ENCODE measurements around the gene PTAFR. TPM values are rescaled to one million over a fixed set of nuclear protein-coding genes. Genes with fewer than 3 reads are reported as not detected.

Gene PTAFR
- total RNA-seq, 1 donor from 2014 or later = 3.6 TPM

GRCh38 chr1:28190337-28190979 is 14.0 kb upstream of the PTAFR start:
- H3K27me3 Mint-ChIP-seq = no peaks in the 10 kb centered on the region
- H3K36me3 Mint-ChIP-seq (ENCODE audit: low read depth) = peaks cover 3% of the 10 kb centered on the region
- DNase-seq = no peak
- ChIA-PET POLR2A (interaction anchor here (0.5 kb wide), 1 partner anchor 228 kb away, joined by 3 read pairs; no protein-coding TSS in a partner anchor), CTCF (no interaction called here)
- H3K9me3 Mint-ChIP-seq = no peaks in the 10 kb centered on the region
- H3K4me1 Mint-ChIP-seq = no peaks in the 10 kb centered on the region
- intact Hi-C loops (cut with micrococcal nuclease) = no loop called here
- TF ChIP-seq CTCF (IDR thresholded peaks at IDR 0.05) = no peak
- no peak overlapping the region for H3K4me3 Mint-ChIP-seq
- H3K27ac Mint-ChIP-seq = no peak overlapping the region
- ATAC-seq (ENCODE audit: low read depth) = no peak

DNA sequence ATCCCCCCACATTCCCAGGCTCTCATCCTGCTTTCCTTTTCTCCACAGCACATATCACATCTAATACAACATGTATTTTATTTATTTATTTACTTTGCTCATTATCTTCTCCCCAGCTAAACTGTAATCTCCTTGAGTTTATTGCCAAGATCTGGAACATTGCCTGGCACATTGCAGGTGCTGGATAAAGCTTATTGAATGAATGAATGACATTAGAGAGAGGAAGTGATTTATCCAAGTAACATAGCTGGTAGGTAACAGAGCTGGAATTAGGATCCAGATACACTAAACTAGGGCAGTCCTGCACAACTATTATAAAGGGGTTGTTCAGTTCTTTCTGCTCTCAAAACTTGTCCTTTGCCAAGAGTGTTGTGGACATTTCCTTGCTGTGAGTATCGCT is 8.6 kb upstream of the PTAFR start:
- ATAC-seq (ENCODE audit: low read depth) (no peak), DNase-seq (no peak)
- no peaks in the 10 kb centered on the region for H3K27me3 Mint-ChIP-seq
- no peaks in the 10 kb centered on the region for H3K9me3 Mint-ChIP-seq
- intact Hi-C loops (cut with micrococcal nuclease) = no loop called here
- H3K27ac Mint-ChIP-seq = no peak overlapping the region
- H3K4me3 Mint-ChIP-seq = no peak overlapping the region
- TF ChIP-seq CTCF (IDR thresholded peaks at IDR 0.05) = no peak
- no peaks in the 10 kb centered on the region for H3K36me3 Mint-ChIP-seq (ENCODE audit: low read depth)
- CTCF ChIA-PET = interaction anchor here (0.9 to 1.1 kb wide), 2 partner anchors 94 to 96 kb away, joined by 3 read pairs; partner anchors contain the start of gene EYA3
- H3K4me1 Mint-ChIP-seq = peaks cover 22% of the 10 kb centered on the region
- POLR2A ChIA-PET = interaction anchor here (1.7 kb wide), 1 partner anchor 94 kb away, joined by 7 read pairs; no protein-coding TSS in a partner anchor

- Mint-ChIP-seq H3K4me1 (peaks cover 58% of the 10 kb centered on the region), H3K9me3 (no peaks in the 10 kb centered on the region), H3K4me3 (peak overlapping the region; percentile 9), H3K36me3 (ENCODE audit: low read depth) (no peaks in the 10 kb centered on the region), H3K27ac (no peak overlapping the region), H3K27me3 (no peaks in the 10 kb centered on the region)
- ATAC-seq (ENCODE audit: low read depth) (no peak), DNase-seq (no peak)
- no peak for TF ChIP-seq CTCF (IDR thresholded peaks at IDR 0.05)
- ChIA-PET CTCF (no interaction called here), POLR2A (no interaction called here)
- intact Hi-C loops (cut with micrococcal nuclease) = no loop called here
Observed at GRCh38 chr1:28180306-28181305, 4.1 kb upstream of the PTAFR start.

- no peaks in the 10 kb centered on the region for H3K27me3 Mint-ChIP-seq
- H3K4me1 Mint-ChIP-seq = peaks cover 76% of the 10 kb centered on the region
- no peak for ATAC-seq (ENCODE audit: low read depth)
- intact Hi-C loops (cut with micrococcal nuclease) = no loop called here
- TF ChIP-seq CTCF (IDR thresholded peaks at IDR 0.05) = no peak
- H3K27ac Mint-ChIP-seq = no peak overlapping the region
- DNase-seq = no peak
- peak overlapping the region; percentile 0 for H3K4me3 Mint-ChIP-seq
- ChIA-PET CTCF (no interaction called here), POLR2A (no interaction called here)
- no peaks in the 10 kb centered on the region for H3K36me3 Mint-ChIP-seq (ENCODE audit: low read depth)
- H3K9me3 Mint-ChIP-seq = no peaks in the 10 kb centered on the region
Observed at GRCh38 chr1:28178690-28179485, 2.4 kb upstream of the PTAFR start.
